ENCODE measurements around the gene CTRB1. TPM values are rescaled to one million over a fixed set of nuclear protein-coding genes. Genes with fewer than 3 reads are reported as not detected.
A peak's percentile ranks its signal among the peaks of the same experiment; 100 is the strongest.

The CTRB1 gene
- total RNA-seq, result not detected

DNA sequence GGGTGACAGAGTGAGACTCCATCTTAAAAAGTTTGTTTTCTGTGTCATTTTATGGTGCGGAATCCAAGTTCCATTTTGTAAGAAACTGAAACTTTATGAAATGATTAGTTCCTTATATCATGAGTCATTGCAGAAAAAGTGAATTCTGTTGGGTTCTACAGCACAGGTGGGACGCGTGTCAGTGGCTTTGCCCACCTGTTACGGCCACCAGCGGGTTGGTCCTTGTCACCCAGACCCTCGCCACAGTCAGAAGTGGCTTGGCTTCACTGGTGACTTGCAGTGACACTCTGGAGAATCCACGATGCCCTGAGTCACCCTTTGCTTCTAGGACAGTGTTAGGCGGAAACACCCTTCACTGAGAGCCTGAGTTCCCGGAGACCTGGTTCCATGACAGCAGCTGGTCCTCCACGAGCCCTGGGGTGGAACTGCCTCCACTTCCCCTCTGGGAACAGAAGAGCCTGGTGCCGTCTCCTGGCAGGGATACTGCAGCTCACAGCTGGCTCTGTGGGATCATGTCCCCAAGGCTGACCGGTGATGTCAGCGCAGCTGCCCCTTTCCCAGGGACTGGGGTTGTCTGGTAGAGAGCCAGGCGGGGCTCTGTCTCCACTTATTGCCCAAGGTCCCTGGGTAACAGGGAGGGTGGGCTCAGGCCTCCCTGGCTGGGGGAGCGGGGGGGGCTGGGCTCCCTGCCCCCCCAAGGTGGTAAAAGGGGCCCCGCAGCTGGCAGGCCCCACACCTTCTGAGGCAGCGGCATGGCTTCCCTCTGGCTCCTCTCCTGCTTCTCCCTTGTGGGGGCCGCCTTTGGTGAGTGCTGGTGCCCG, at the start of gene CTRB1:
TSS of gene CTRB1 (plus strand) at position 733 of the 821 bp plus-strand sequence. CDS start at position 753, 20 bp downstream.
- CTCF ChIA-PET, result interaction anchor here (1.0 to 6.4 kb wide), 3 partner anchors 15 to 184 kb away, joined by 3 to 62 read pairs (median 6); no protein-coding TSS in a partner anchor
- Mint-ChIP-seq H3K27me3 (no peaks in the 10 kb centered on the region), H3K4me3 (peak within 1 kb of the TSS; percentile 69), H3K4me1 (ENCODE audit: low read depth) (peaks cover 21% of the 10 kb centered on the region), H3K27ac (peak within 1 kb of the TSS; percentile 82), H3K36me3 (ENCODE audit: low read depth) (no peaks in the 10 kb centered on the region), H3K9me3 (no peaks in the 10 kb centered on the region)
- peak; percentile 43 for DNase-seq
- intact Hi-C loops (cut with micrococcal nuclease), result no loop called here
- TF ChIP-seq, protein P1, sequence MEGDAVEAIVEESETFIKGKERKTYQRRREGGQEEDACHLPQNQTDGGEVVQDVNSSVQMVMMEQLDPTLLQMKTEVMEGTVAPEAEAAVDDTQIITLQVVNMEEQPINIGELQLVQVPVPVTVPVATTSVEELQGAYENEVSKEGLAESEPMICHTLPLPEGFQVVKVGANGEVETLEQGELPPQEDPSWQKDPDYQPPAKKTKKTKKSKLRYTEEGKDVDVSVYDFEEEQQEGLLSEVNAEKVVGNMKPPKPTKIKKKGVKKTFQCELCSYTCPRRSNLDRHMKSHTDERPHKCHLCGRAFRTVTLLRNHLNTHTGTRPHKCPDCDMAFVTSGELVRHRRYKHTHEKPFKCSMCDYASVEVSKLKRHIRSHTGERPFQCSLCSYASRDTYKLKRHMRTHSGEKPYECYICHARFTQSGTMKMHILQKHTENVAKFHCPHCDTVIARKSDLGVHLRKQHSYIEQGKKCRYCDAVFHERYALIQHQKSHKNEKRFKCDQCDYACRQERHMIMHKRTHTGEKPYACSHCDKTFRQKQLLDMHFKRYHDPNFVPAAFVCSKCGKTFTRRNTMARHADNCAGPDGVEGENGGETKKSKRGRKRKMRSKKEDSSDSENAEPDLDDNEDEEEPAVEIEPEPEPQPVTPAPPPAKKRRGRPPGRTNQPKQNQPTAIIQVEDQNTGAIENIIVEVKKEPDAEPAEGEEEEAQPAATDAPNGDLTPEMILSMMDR (IDR thresholded peaks at IDR 0.05), result no peak
- ATAC-seq, result peak; percentile 45
- POLR2A ChIA-PET, result no interaction called here

DNA sequence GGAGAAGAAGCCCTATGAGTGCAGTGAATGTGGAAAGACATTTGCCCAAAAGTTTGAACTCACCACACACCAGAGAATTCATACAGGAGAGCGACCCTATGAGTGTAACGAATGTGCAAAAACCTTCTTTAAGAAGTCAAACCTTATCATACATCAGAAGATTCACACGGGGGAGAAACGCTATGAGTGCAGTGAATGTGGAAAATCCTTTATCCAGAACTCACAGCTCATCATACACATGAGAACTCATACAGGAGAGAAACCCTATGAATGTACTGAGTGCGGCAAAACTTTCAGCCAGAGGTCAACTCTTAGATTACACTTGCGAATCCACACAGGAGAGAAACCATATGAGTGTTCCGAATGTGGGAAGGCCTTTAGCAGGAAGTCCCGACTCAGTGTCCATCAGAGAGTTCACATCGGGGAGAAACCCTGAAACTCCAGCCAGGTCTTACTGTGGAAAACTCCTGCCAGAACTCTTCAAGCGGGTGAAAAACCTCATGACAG, 48.8 kb upstream of the CTRB1 start:
- intact Hi-C loops (cut with micrococcal nuclease), result no loop called here
- CTCF ChIA-PET, result interaction anchor here (0.6 to 1.0 kb wide), 2 partner anchors 30 to 348 kb away, joined by 3 read pairs; no protein-coding TSS in a partner anchor
- peaks cover 61% of the 10 kb centered on the region for H3K9me3 Mint-ChIP-seq
- H3K27me3 Mint-ChIP-seq, result no peaks in the 10 kb centered on the region
- no peak for ATAC-seq
- no peak overlapping the region for H3K27ac Mint-ChIP-seq
- no peak for DNase-seq
- no peaks in the 10 kb centered on the region for H3K4me1 Mint-ChIP-seq (ENCODE audit: low read depth)
- TF ChIP-seq, protein P1 (IDR thresholded peaks at IDR 0.05), result no peak
- H3K4me3 Mint-ChIP-seq, result no peak overlapping the region
- peaks cover 78% of the 10 kb centered on the region for H3K36me3 Mint-ChIP-seq (ENCODE audit: low read depth)
- POLR2A ChIA-PET, result no interaction called here

DNA sequence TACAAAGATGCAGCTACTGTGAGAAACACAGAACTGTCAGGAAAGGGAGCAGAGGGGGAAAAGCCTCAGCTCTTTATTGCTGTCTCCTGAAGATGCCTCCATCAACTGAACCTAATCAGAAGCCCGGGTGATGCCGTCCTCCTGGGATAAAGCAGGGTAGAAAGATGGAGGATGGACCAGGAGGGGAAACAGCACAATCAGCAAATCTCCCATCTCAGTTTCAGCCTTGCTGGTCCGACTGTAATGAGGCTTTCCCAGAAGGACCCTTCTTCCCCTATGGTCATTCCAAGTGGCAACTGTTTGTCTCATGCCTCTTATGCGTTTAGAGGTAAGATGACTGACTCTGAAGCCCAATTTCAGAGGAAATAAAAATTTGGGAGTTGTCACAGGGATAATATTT, 46.2 kb upstream of the CTRB1 start:
- CTCF ChIA-PET, result interaction anchor here (1.0 kb wide), 1 partner anchor 27 kb away, joined by 5 read pairs; no protein-coding TSS in a partner anchor
- intact Hi-C loops (cut with micrococcal nuclease), result no loop called here

DNA sequence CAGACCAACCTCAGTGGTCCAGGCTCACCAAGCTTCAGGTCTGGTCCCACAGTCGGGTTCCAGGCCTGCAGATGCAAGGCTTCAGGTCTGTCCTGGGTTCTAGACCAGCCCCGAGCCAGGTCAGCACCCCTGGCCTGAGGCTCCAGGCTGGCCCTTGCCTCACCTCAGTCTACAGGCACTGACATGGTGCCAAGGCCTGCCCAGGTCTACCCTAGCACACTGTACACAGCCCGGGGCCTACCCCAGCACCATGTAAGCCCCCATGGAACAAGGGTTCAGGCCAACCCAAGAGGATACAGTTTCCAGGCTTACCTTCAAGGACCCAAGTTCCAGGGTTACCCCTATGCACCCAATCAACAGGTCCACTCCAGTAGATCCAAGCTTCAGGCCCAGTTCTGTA, 43.7 kb upstream of the CTRB1 start:
- H3K9me3 Mint-ChIP-seq, result peaks cover 60% of the 10 kb centered on the region
- H3K4me1 Mint-ChIP-seq (ENCODE audit: low read depth), result no peaks in the 10 kb centered on the region
- peaks cover 27% of the 10 kb centered on the region for H3K36me3 Mint-ChIP-seq (ENCODE audit: low read depth)
- no peak overlapping the region for H3K4me3 Mint-ChIP-seq
- ChIA-PET CTCF (interaction anchor here (0.6 kb wide), 1 partner anchor 24 kb away, joined by 3 read pairs; no protein-coding TSS in a partner anchor), POLR2A (no interaction called here)
- DNase-seq (no peak), ATAC-seq (no peak)
- no peak overlapping the region for H3K27ac Mint-ChIP-seq
- TF ChIP-seq, protein P1 (IDR thresholded peaks at IDR 0.05), result no peak
- peaks cover 1% of the 10 kb centered on the region for H3K27me3 Mint-ChIP-seq
- intact Hi-C loops (cut with micrococcal nuclease), result no loop called here

More for the DNA sequence above, 46.2 kb upstream of the CTRB1 start:
- peaks cover 52% of the 10 kb centered on the region for H3K36me3 Mint-ChIP-seq (ENCODE audit: low read depth)
- POLR2A ChIA-PET, result no interaction called here
- peaks cover 70% of the 10 kb centered on the region for H3K9me3 Mint-ChIP-seq
- H3K4me1 Mint-ChIP-seq (ENCODE audit: low read depth), result no peaks in the 10 kb centered on the region
- no peaks in the 10 kb centered on the region for H3K27me3 Mint-ChIP-seq
- no peak overlapping the region for H3K4me3 Mint-ChIP-seq
- ATAC-seq, result no peak
- no peak overlapping the region for H3K27ac Mint-ChIP-seq
- DNase-seq, result no peak
- TF ChIP-seq, protein P1 (IDR thresholded peaks at IDR 0.05), result no peak

DNA sequence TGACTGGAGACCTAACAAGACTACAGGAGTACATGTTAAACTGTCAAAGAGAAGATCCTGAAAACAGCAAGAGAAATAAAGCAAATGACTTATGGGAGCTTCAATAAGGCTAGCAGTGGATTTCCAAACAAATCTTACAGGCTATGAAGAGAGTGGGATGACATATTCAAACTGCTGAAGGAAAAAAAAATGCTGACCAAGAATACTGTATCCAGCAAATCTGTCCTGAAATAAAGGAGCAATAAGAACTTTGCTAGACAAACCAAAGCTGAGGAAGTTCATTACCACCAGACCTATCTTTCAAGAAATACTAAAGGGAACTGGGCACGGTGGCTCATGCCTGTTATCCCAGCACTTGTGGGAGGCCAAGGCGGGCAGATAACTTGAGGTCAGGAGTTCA, 41.9 kb upstream of the CTRB1 start:
- intact Hi-C loops (cut with micrococcal nuclease), result no loop called here
- ChIA-PET CTCF (interaction anchor here (1.3 kb wide), 2 partner anchors 22 to 23 kb away, joined by 4 to 5 read pairs; no protein-coding TSS in a partner anchor), POLR2A (no interaction called here)
- peaks cover 9% of the 10 kb centered on the region for H3K36me3 Mint-ChIP-seq (ENCODE audit: low read depth)
- no peak for DNase-seq
- H3K27me3 Mint-ChIP-seq, result peaks cover 1% of the 10 kb centered on the region
- no peak overlapping the region for H3K4me3 Mint-ChIP-seq
- TF ChIP-seq, protein P1 (IDR thresholded peaks at IDR 0.05), result no peak
- ATAC-seq, result no peak
- peaks cover 51% of the 10 kb centered on the region for H3K9me3 Mint-ChIP-seq
- no peaks in the 10 kb centered on the region for H3K4me1 Mint-ChIP-seq (ENCODE audit: low read depth)
- no peak overlapping the region for H3K27ac Mint-ChIP-seq
